ENCODE measurements around the gene PTPRG.

Gene PTPRG

GRCh38 chr3:62097121-62097520, 535.8 kb downstream of the PTPRG start:
- no peak for DNase-seq

GRCh38 chr3:62098646-62099365, 537.4 kb downstream of the PTPRG start:
- DNase-seq, result no peak

GRCh38 chr3:62100282-62100989, 539.1 kb downstream of the PTPRG start:
- DNase-seq, result no peak

GRCh38 chr3:62101488-62101887, 540.1 kb downstream of the PTPRG start:
- no peak for DNase-seq

GRCh38 chr3:62103531-62103930, 542.2 kb downstream of the PTPRG start:
- DNase-seq, result no peak

GRCh38 chr3:62109534-62109933, 548.2 kb downstream of the PTPRG start:
- DNase-seq, result no peak

- no peak for DNase-seq
Observed at GRCh38 chr3:62110443-62111225, 549.3 kb downstream of the PTPRG start.

GRCh38 chr3:62113092-62113491, 551.7 kb downstream of the PTPRG start:
- no peak for DNase-seq

GRCh38 chr3:62114763-62115162, 553.4 kb downstream of the PTPRG start:
- no peak for DNase-seq

GRCh38 chr3:62117903-62118548, 556.7 kb downstream of the PTPRG start:
- DNase-seq, result no peak

- no peak for DNase-seq
Observed at GRCh38 chr3:62119139-62119538, 557.8 kb downstream of the PTPRG start.

- DNase-seq, result no peak
Observed at GRCh38 chr3:62122819-62123218, 561.4 kb downstream of the PTPRG start.

GRCh38 chr3:62125380-62125779, 564.0 kb downstream of the PTPRG start:
- DNase-seq, result no peak

GRCh38 chr3:62127116-62127515, 565.7 kb downstream of the PTPRG start:
- DNase-seq, result no peak

GRCh38 chr3:62128051-62128450, 566.7 kb downstream of the PTPRG start:
- DNase-seq, result no peak

GRCh38 chr3:62128681-62129080, 567.3 kb downstream of the PTPRG start:
- no peak for DNase-seq

GRCh38 chr3:62131050-62131449, 569.7 kb downstream of the PTPRG start:
- DNase-seq, result no peak

GRCh38 chr3:62131620-62132019, 570.2 kb downstream of the PTPRG start:
- peak; percentile 3 for DNase-seq

- DNase-seq, result no peak
Observed at GRCh38 chr3:62132027-62132602, 570.7 kb downstream of the PTPRG start.

- DNase-seq, result no peak
Observed at GRCh38 chr3:62133015-62133414, 571.6 kb downstream of the PTPRG start.

- DNase-seq, result no peak
Observed at GRCh38 chr3:62134061-62134496, 572.7 kb downstream of the PTPRG start.

- no peak for DNase-seq
Observed at GRCh38 chr3:62135741-62136140, 574.4 kb downstream of the PTPRG start.

- no peak for DNase-seq
Observed at GRCh38 chr3:62139957-62140356, 578.6 kb downstream of the PTPRG start.

Data from DMS53 (cell line).